ENCODE measurements around the gene CSRP3.

CSRP3 gene

GRCh38 chr11:19244621-19245020 is 42.8 kb upstream of the CSRP3 start:
- no CpG with 5 or more reads among the region's 2 CpGs for WGBS (ENCODE audit: extremely low coverage, insufficient coverage, insufficient read length)
- DNase-seq, result peak; percentile 52 to 56
- Histone ChIP-seq H3K4ac (ENCODE audit: low read depth, low read length) (peak overlapping the region; percentile 40), H4K91ac (ENCODE audit: low read depth, low read length) (peak overlapping the region; percentile 91), H3K14ac (ENCODE audit: low read length) (peak overlapping the region; percentile 88), H3K23ac (ENCODE audit: low read length) (no peak overlapping the region), H3K4me2 (ENCODE audit: low read length) (peak overlapping the region; percentile 44), H2BK12ac (ENCODE audit: low read length) (peak overlapping the region; percentile 86), H3K27ac (ENCODE audit: low read depth, low read length) (peak overlapping the region; percentile 87), H3K9ac (ENCODE audit: low read length) (no peak overlapping the region), H3K4me3 (ENCODE audit: low read depth, low read length) (no peak overlapping the region), H2AFZ (ENCODE audit: insufficient read depth, low read length, poor library complexity) (no peak overlapping the region), H2BK120ac (ENCODE audit: insufficient read depth, low read length, poor library complexity) (peak overlapping the region; percentile 71), H2AK5ac (ENCODE audit: low read length) (peak overlapping the region; percentile 4), H3K36me3 (ENCODE audit: control insufficient read depth in 1 of 2, insufficient read depth in 2 of 2, low read length in 2 of 2) (no peaks in the 10 kb centered on the region), H3K9me3 (ENCODE audit: insufficient read depth, low read depth, low read length) (no peaks in the 10 kb centered on the region), H4K8ac (ENCODE audit: low read depth, low read length) (peak overlapping the region; percentile 82), H3K18ac (ENCODE audit: low read length) (peak overlapping the region; percentile 88), H2BK5ac (ENCODE audit: low read depth, low read length, poor library complexity) (peak overlapping the region; percentile 90), H4K12ac (ENCODE audit: low read depth, low read length) (peak overlapping the region; percentile 74), H3K79me1 (ENCODE audit: low read length) (peaks cover 23% of the 10 kb centered on the region), H3K4me1 (ENCODE audit: control insufficient read depth in 1 of 2, insufficient read depth in 2 of 2, low read length in 2 of 2) (peaks cover 18 to 19% of the 10 kb centered on the region in 2 experiments), H3K27me3 (ENCODE audit: insufficient read depth, low read length) (no peaks in the 10 kb centered on the region), H3K79me2 (ENCODE audit: control insufficient read depth, insufficient read depth, low read length, poor library complexity) (peaks cover 14% of the 10 kb centered on the region)

GRCh38 chr11:19244084-19244483 is 42.3 kb upstream of the CSRP3 start:
- peaks cover 14% of the 10 kb centered on the region for H3K79me2 ChIP-seq (ENCODE audit: control insufficient read depth, insufficient read depth, low read length, poor library complexity)
- H2BK120ac ChIP-seq (ENCODE audit: insufficient read depth, low read length, poor library complexity), result no peak overlapping the region
- H3K27me3 ChIP-seq (ENCODE audit: insufficient read depth, low read length), result no peaks in the 10 kb centered on the region
- DNase-seq, result peak; percentile 70 to 96
- peak overlapping the region; percentile 44 for H3K4me2 ChIP-seq (ENCODE audit: low read length)
- H3K36me3 ChIP-seq (ENCODE audit: control insufficient read depth in 1 of 2, insufficient read depth in 2 of 2, low read length in 2 of 2), result no peaks in the 10 kb centered on the region
- H2AK5ac ChIP-seq (ENCODE audit: low read length), result no peak overlapping the region
- no peak overlapping the region for H3K14ac ChIP-seq (ENCODE audit: low read length)
- H3K4ac ChIP-seq (ENCODE audit: low read depth, low read length), result peak overlapping the region; percentile 40
- H3K4me3 ChIP-seq (ENCODE audit: low read depth, low read length), result no peak overlapping the region
- peak overlapping the region; percentile 86 for H2BK12ac ChIP-seq (ENCODE audit: low read length)
- no peak overlapping the region for H2AFZ ChIP-seq (ENCODE audit: insufficient read depth, low read length, poor library complexity)
- no peak overlapping the region for H4K8ac ChIP-seq (ENCODE audit: low read depth, low read length)
- H3K27ac ChIP-seq (ENCODE audit: low read depth, low read length), result peak overlapping the region; percentile 87
- H4K91ac ChIP-seq (ENCODE audit: low read depth, low read length), result peak overlapping the region; percentile 91
- no CpG with 5 or more reads among the region's 6 CpGs for WGBS (ENCODE audit: extremely low coverage, insufficient coverage, insufficient read length)
- peak overlapping the region; percentile 88 for H3K18ac ChIP-seq (ENCODE audit: low read length)
- H3K23ac ChIP-seq (ENCODE audit: low read length), result no peak overlapping the region
- H3K79me1 ChIP-seq (ENCODE audit: low read length), result peaks cover 23% of the 10 kb centered on the region
- no peak overlapping the region for H2BK5ac ChIP-seq (ENCODE audit: low read depth, low read length, poor library complexity)
- no peak overlapping the region for H3K9ac ChIP-seq (ENCODE audit: low read length)
- H3K4me1 ChIP-seq (ENCODE audit: control insufficient read depth in 1 of 2, insufficient read depth in 2 of 2, low read length in 2 of 2), result peaks cover 18 to 19% of the 10 kb centered on the region in 2 experiments
- peak overlapping the region; percentile 74 for H4K12ac ChIP-seq (ENCODE audit: low read depth, low read length)
- no peaks in the 10 kb centered on the region for H3K9me3 ChIP-seq (ENCODE audit: insufficient read depth, low read depth, low read length)

- Histone ChIP-seq H3K4me2 (ENCODE audit: low read length) (no peak overlapping the region), H3K14ac (ENCODE audit: low read length) (no peak overlapping the region), H4K91ac (ENCODE audit: low read depth, low read length) (no peak overlapping the region), H3K9ac (ENCODE audit: low read length) (no peak overlapping the region), H2AFZ (ENCODE audit: insufficient read depth, low read length, poor library complexity) (no peak overlapping the region), H3K36me3 (ENCODE audit: control insufficient read depth in 1 of 2, insufficient read depth in 2 of 2, low read length in 2 of 2) (no peaks in the 10 kb centered on the region), H2BK5ac (ENCODE audit: low read depth, low read length, poor library complexity) (no peak overlapping the region), H3K79me1 (ENCODE audit: low read length) (peaks cover 23% of the 10 kb centered on the region), H3K9me3 (ENCODE audit: insufficient read depth, low read depth, low read length) (no peaks in the 10 kb centered on the region), H4K12ac (ENCODE audit: low read depth, low read length) (no peak overlapping the region), H3K79me2 (ENCODE audit: control insufficient read depth, insufficient read depth, low read length, poor library complexity) (peaks cover 14% of the 10 kb centered on the region), H3K27ac (ENCODE audit: low read depth, low read length) (peak overlapping the region; percentile 8), H3K23ac (ENCODE audit: low read length) (no peak overlapping the region), H3K4me3 (ENCODE audit: low read depth, low read length) (no peak overlapping the region), H3K27me3 (ENCODE audit: insufficient read depth, low read length) (no peaks in the 10 kb centered on the region), H2BK120ac (ENCODE audit: insufficient read depth, low read length, poor library complexity) (no peak overlapping the region), H2AK5ac (ENCODE audit: low read length) (no peak overlapping the region), H4K8ac (ENCODE audit: low read depth, low read length) (no peak overlapping the region), H3K4me1 (ENCODE audit: control insufficient read depth in 1 of 2, insufficient read depth in 2 of 2, low read length in 2 of 2) (peaks cover 18 to 19% of the 10 kb centered on the region in 2 experiments), H3K18ac (ENCODE audit: low read length) (no peak overlapping the region), H3K4ac (ENCODE audit: low read depth, low read length) (no peak overlapping the region), H2BK12ac (ENCODE audit: low read length) (no peak overlapping the region)
- no peak for DNase-seq
Observed at GRCh38 chr11:19243613-19244012, 41.8 kb upstream of the CSRP3 start.

GRCh38 chr11:19243143-19243542 is 41.4 kb upstream of the CSRP3 start:
- H3K4me2 ChIP-seq (ENCODE audit: low read length), result no peak overlapping the region
- H3K14ac ChIP-seq (ENCODE audit: low read length), result no peak overlapping the region
- H4K91ac ChIP-seq (ENCODE audit: low read depth, low read length), result peak overlapping the region; percentile 83
- H3K9me3 ChIP-seq (ENCODE audit: insufficient read depth, low read depth, low read length), result no peaks in the 10 kb centered on the region
- no peaks in the 10 kb centered on the region for H3K27me3 ChIP-seq (ENCODE audit: insufficient read depth, low read length)
- no peak for DNase-seq
- no peak overlapping the region for H2BK120ac ChIP-seq (ENCODE audit: insufficient read depth, low read length, poor library complexity)
- WGBS (ENCODE audit: extremely low coverage, insufficient coverage, insufficient read length), result no CpG with 5 or more reads among the region's 5 CpGs
- no peak overlapping the region for H4K12ac ChIP-seq (ENCODE audit: low read depth, low read length)
- H2BK5ac ChIP-seq (ENCODE audit: low read depth, low read length, poor library complexity), result no peak overlapping the region
- peaks cover 23% of the 10 kb centered on the region for H3K79me1 ChIP-seq (ENCODE audit: low read length)
- peaks cover 18 to 19% of the 10 kb centered on the region in 2 experiments for H3K4me1 ChIP-seq (ENCODE audit: control insufficient read depth in 1 of 2, insufficient read depth in 2 of 2, low read length in 2 of 2)
- no peak overlapping the region for H2AFZ ChIP-seq (ENCODE audit: insufficient read depth, low read length, poor library complexity)
- no peak overlapping the region for H3K9ac ChIP-seq (ENCODE audit: low read length)
- H3K79me2 ChIP-seq (ENCODE audit: control insufficient read depth, insufficient read depth, low read length, poor library complexity), result peaks cover 14% of the 10 kb centered on the region
- H3K23ac ChIP-seq (ENCODE audit: low read length), result no peak overlapping the region
- H3K4ac ChIP-seq (ENCODE audit: low read depth, low read length), result no peak overlapping the region
- no peak overlapping the region for H4K8ac ChIP-seq (ENCODE audit: low read depth, low read length)
- no peak overlapping the region for H3K18ac ChIP-seq (ENCODE audit: low read length)
- H3K27ac ChIP-seq (ENCODE audit: low read depth, low read length), result peak overlapping the region; percentile 8
- H3K36me3 ChIP-seq (ENCODE audit: control insufficient read depth in 1 of 2, insufficient read depth in 2 of 2, low read length in 2 of 2), result no peaks in the 10 kb centered on the region
- H3K4me3 ChIP-seq (ENCODE audit: low read depth, low read length), result no peak overlapping the region
- no peak overlapping the region for H2AK5ac ChIP-seq (ENCODE audit: low read length)
- H2BK12ac ChIP-seq (ENCODE audit: low read length), result no peak overlapping the region

Measured in trophoblast cell (in vitro differentiated cells and primary cell).